ENCODE measurements around the gene AXL. TPM values are rescaled to one million over a fixed set of nuclear protein-coding genes. Genes with fewer than 3 reads are reported as not detected.
A peak's percentile ranks its signal among the peaks of the same experiment; 100 is the strongest.

Gene AXL
- 76.6 and 78.9 TPM in 2 replicates for polyA plus RNA-seq (2013)

GRCh38 chr19:41218615-41219507 lies at the start of gene AXL:
Gene AXL, plus strand, starts transcription at chr19:41219223. Its CDS starts 170 bp downstream, at chr19:41219393.
- peak within 1 kb of the TSS; percentile 52 for H4K8ac ChIP-seq (ENCODE audit: low read depth, low read length)
- peaks cover 32% of the 10 kb centered on the region for H3K79me1 ChIP-seq (ENCODE audit: low read length)
- no peak within 1 kb of the TSS for H4K12ac ChIP-seq (ENCODE audit: low read depth, low read length)
- DNase-seq, result no peak
- no peaks in the 10 kb centered on the region for H3K27me3 ChIP-seq (ENCODE audit: insufficient read depth, low read length)
- H4K91ac ChIP-seq (ENCODE audit: low read depth, low read length), result peak within 1 kb of the TSS; percentile 74
- H3K9ac ChIP-seq (ENCODE audit: low read length), result peak within 1 kb of the TSS; percentile 92
- peak within 1 kb of the TSS; percentile 77 for H2BK120ac ChIP-seq (ENCODE audit: insufficient read depth, low read length, poor library complexity)
- WGBS (ENCODE audit: extremely low coverage, insufficient coverage, insufficient read length), result no CpG with 5 or more reads among the region's 32 CpGs
- peak within 1 kb of the TSS; percentile 92 for H3K14ac ChIP-seq (ENCODE audit: low read length)
- H3K36me3 ChIP-seq (ENCODE audit: control insufficient read depth in 1 of 2, insufficient read depth in 2 of 2, low read length in 2 of 2), result peaks cover 16 to 18% of the 10 kb centered on the region in 2 experiments
- peak within 1 kb of the TSS; percentile 79 for H3K27ac ChIP-seq (ENCODE audit: low read depth, low read length)
- peak within 1 kb of the TSS; percentile 76 for H3K4ac ChIP-seq (ENCODE audit: low read depth, low read length)
- H3K4me1 ChIP-seq (ENCODE audit: control insufficient read depth in 1 of 2, insufficient read depth in 2 of 2, low read length in 2 of 2), result peaks cover 25 to 42% of the 10 kb centered on the region in 2 experiments
- H3K4me3 ChIP-seq (ENCODE audit: low read depth, low read length), result peak within 1 kb of the TSS; percentile 95
- H2AFZ ChIP-seq (ENCODE audit: insufficient read depth, low read length, poor library complexity), result no peak within 1 kb of the TSS
- H3K79me2 ChIP-seq (ENCODE audit: control insufficient read depth, insufficient read depth, low read length, poor library complexity), result peaks cover 9% of the 10 kb centered on the region
- no peak within 1 kb of the TSS for H3K23ac ChIP-seq (ENCODE audit: low read length)
- H2AK5ac ChIP-seq (ENCODE audit: low read length), result peak within 1 kb of the TSS; percentile 75
- H2BK5ac ChIP-seq (ENCODE audit: low read depth, low read length, poor library complexity), result peak within 1 kb of the TSS; percentile 23
- H2BK12ac ChIP-seq (ENCODE audit: low read length), result peak within 1 kb of the TSS; percentile 44
- H3K4me2 ChIP-seq (ENCODE audit: low read length), result peak within 1 kb of the TSS; percentile 80
- no peaks in the 10 kb centered on the region for H3K9me3 ChIP-seq (ENCODE audit: insufficient read depth, low read depth, low read length)
- peak within 1 kb of the TSS; percentile 96 for H3K18ac ChIP-seq (ENCODE audit: low read length)

DNA sequence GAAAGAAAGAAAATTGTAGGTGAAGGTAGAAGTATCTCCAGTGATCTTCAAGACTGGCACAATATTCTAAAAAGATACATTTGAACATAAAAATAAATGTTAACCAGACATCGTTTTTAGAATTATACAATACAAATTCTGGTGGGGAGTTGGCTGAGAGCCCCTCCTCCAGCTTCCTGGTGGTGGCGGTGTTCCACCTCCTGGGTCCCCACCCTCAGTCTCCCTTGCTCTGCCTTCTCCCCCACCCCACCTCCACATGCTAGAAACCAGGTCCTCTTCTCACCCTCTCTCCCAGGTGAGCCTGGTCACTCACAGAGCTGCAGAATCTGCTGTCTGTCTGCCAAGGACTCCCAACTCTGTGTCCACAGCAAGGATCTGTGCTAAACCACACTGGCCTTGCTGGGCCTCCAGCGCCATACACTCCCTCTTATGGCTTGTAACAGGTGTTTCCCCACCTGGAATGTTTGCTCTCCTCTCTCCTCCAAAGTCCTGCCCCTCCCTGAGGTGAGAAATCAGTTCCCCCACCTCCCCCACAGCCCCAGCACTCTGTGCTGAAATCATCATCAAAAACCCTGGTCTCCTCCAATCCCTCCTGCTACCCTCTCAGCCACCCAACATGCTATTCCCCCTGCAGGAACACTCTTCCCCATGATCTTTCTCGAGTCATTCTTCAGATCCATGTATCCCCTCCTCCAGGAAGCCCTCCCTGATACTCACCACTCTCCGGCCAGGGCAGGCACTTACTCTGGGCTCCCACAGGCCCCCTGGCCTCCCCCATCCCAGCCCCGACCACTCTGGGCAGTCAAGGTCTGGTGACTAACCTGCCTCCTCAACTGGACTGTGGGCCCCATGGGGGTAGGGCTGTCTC lies 46.5 kb upstream of the AXL start:
- no CpG with 5 or more reads among the region's 6 CpGs for WGBS (ENCODE audit: extremely low coverage, insufficient coverage, insufficient read length)
- Histone ChIP-seq H4K8ac (ENCODE audit: low read depth, low read length) (no peak overlapping the region), H3K9ac (ENCODE audit: low read length) (no peak overlapping the region), H3K27ac (ENCODE audit: low read depth, low read length) (no peak overlapping the region), H3K4me1 (ENCODE audit: control insufficient read depth in 1 of 2, insufficient read depth in 2 of 2, low read length in 2 of 2) (peaks cover 25 to 27% of the 10 kb centered on the region in 2 experiments), H3K9me3 (ENCODE audit: insufficient read depth, low read depth, low read length) (no peaks in the 10 kb centered on the region), H3K14ac (ENCODE audit: low read length) (no peak overlapping the region), H2BK12ac (ENCODE audit: low read length) (peak overlapping the region; percentile 32), H4K91ac (ENCODE audit: low read depth, low read length) (peak overlapping the region; percentile 76), H3K36me3 (ENCODE audit: control insufficient read depth in 1 of 2, insufficient read depth in 2 of 2, low read length in 2 of 2) (no peaks in the 10 kb centered on the region), H3K27me3 (ENCODE audit: insufficient read depth, low read length) (no peaks in the 10 kb centered on the region), H3K4me2 (ENCODE audit: low read length) (no peak overlapping the region), H2BK120ac (ENCODE audit: insufficient read depth, low read length, poor library complexity) (peak overlapping the region; percentile 38), H3K4me3 (ENCODE audit: low read depth, low read length) (no peak overlapping the region), H3K4ac (ENCODE audit: low read depth, low read length) (no peak overlapping the region), H3K79me1 (ENCODE audit: low read length) (peaks cover 24% of the 10 kb centered on the region), H3K23ac (ENCODE audit: low read length) (no peak overlapping the region), H2AFZ (ENCODE audit: insufficient read depth, low read length, poor library complexity) (no peak overlapping the region), H2BK5ac (ENCODE audit: low read depth, low read length, poor library complexity) (no peak overlapping the region), H2AK5ac (ENCODE audit: low read length) (peak overlapping the region; percentile 81), H3K18ac (ENCODE audit: low read length) (peak overlapping the region; percentile 60), H3K79me2 (ENCODE audit: control insufficient read depth, insufficient read depth, low read length, poor library complexity) (peaks cover 4% of the 10 kb centered on the region), H4K12ac (ENCODE audit: low read depth, low read length) (no peak overlapping the region)
- DNase-seq, result no peak

DNA sequence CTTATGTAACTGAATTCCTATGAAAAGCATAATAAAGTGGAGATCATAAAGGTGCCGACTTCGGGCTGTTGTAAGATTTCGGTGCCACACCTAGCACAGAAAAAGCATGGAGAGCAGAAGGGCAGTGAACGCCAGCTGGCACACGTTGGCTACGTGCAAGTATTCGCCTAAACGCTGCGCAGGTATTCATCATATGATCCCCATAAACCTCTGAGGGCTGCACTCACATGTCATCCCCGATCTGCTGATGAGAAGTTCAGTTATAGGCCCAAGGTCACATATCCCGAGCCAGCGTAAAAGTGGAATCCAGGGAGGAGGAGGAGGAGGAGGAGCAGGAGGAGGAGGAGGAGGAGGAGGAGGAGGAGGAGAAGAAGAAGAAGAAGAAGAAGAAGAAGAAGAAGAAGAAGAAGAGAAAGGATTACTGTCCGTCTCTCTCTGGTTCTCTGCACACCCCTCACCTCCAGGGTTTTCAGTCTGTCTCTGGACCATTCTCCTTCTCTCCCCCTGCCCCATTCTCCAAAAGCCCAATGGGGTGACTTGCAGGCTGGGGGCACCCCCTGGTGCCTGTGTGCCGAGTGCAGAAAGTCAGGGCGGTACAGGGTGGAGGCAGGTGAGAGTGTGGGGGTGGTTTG lies 44.6 kb upstream of the AXL start:
- Histone ChIP-seq H4K8ac (ENCODE audit: low read depth, low read length) (peak overlapping the region; percentile 92), H3K79me1 (ENCODE audit: low read length) (peaks cover 24% of the 10 kb centered on the region), H4K12ac (ENCODE audit: low read depth, low read length) (no peak overlapping the region), H3K79me2 (ENCODE audit: control insufficient read depth, insufficient read depth, low read length, poor library complexity) (peaks cover 4% of the 10 kb centered on the region), H2BK12ac (ENCODE audit: low read length) (peak overlapping the region; percentile 100), H2AFZ (ENCODE audit: insufficient read depth, low read length, poor library complexity) (peak overlapping the region; percentile 17), H3K9me3 (ENCODE audit: insufficient read depth, low read depth, low read length) (no peaks in the 10 kb centered on the region), H2BK120ac (ENCODE audit: insufficient read depth, low read length, poor library complexity) (peak overlapping the region; percentile 99), H3K4me2 (ENCODE audit: low read length) (no peak overlapping the region), H4K91ac (ENCODE audit: low read depth, low read length) (peak overlapping the region; percentile 97), H3K36me3 (ENCODE audit: control insufficient read depth in 1 of 2, insufficient read depth in 2 of 2, low read length in 2 of 2) (no peaks in the 10 kb centered on the region), H3K4me3 (ENCODE audit: low read depth, low read length) (no peak overlapping the region), H3K18ac (ENCODE audit: low read length) (peak overlapping the region; percentile 96), H2BK5ac (ENCODE audit: low read depth, low read length, poor library complexity) (peak overlapping the region; percentile 90), H3K9ac (ENCODE audit: low read length) (no peak overlapping the region), H3K4ac (ENCODE audit: low read depth, low read length) (peak overlapping the region; percentile 93), H3K27ac (ENCODE audit: low read depth, low read length) (peak overlapping the region; percentile 99), H2AK5ac (ENCODE audit: low read length) (peak overlapping the region; percentile 99), H3K4me1 (ENCODE audit: control insufficient read depth in 1 of 2, insufficient read depth in 2 of 2, low read length in 2 of 2) (peaks cover 25 to 27% of the 10 kb centered on the region in 2 experiments), H3K27me3 (ENCODE audit: insufficient read depth, low read length) (no peaks in the 10 kb centered on the region), H3K23ac (ENCODE audit: low read length) (no peak overlapping the region), H3K14ac (ENCODE audit: low read length) (peak overlapping the region; percentile 98)
- no CpG with 5 or more reads among the region's 15 CpGs for WGBS (ENCODE audit: extremely low coverage, insufficient coverage, insufficient read length)
- no peak for DNase-seq

All from trophoblast cell (in vitro differentiated cells and primary cell).